Mesothelial cell of epicardium (in vitro differentiated cells): ENCODE results near the gene RHPN2. TPM values are rescaled to one million over a fixed set of nuclear protein-coding genes. Genes with fewer than 3 reads are reported as not detected.
A peak's percentile ranks its signal among the peaks of the same experiment; 100 is the strongest.
"Not testable (repeated sequence)": the region's sequence is repeated elsewhere in the genome, so short reads cannot be mapped to it uniquely, and the experiment has no call there.

Experiments used
- DNase-seq, 2 experiments: peaks; one replicate each; pipeline ENCODE4 v3.0.0; 2021; ENCODE audit warnings: low spot score in 2 of 2; ENCODE audit not compliant: unreplicated experiment in 2 of 2
- H3K27ac Mint-ChIP-seq: 2 replicates; pipeline ENCODE4 v1.8.0; 2021; ENCODE audit warnings: mixed read lengths
- H3K27me3 Mint-ChIP-seq: 2 replicates; pipeline ENCODE4 v1.8.0; 2021; ENCODE audit warnings: low read depth, mixed read lengths
- H3K36me3 Mint-ChIP-seq: 2 replicates; pipeline ENCODE4 v1.8.0; 2021; ENCODE audit warnings: mixed read lengths
- H3K4me1 Mint-ChIP-seq: 2 replicates; pipeline ENCODE4 v1.8.0; 2021; ENCODE audit warnings: mixed read lengths
- H3K4me3 Mint-ChIP-seq: 2 replicates; pipeline ENCODE4 v1.8.0; 2021; ENCODE audit warnings: mild to moderate bottlenecking, moderate library complexity, mixed read lengths
- H3K9me3 Mint-ChIP-seq: 2 replicates; pipeline ENCODE4 v1.8.0; 2021; ENCODE audit warnings: mixed read lengths
- total RNA-seq: library from RNA; stranded (reverse); gene quantifications from 3 replicates; pipeline ENCODE4 v1.2.1, GENCODE V29; 2021
- TF ChIP-seq, protein P1 (sequence below): fragments of 200-600 bp; sonication (generic); IDR thresholded peaks from one replicate; pipeline ENCODE4 v1.5.0; 2021; ENCODE audit warnings: antibody characterized with exemption; ENCODE audit not compliant: unreplicated experiment

Gene RHPN2
- total RNA-seq, 1 donor from 2014 or later, result 23.3 TPM

DNA sequence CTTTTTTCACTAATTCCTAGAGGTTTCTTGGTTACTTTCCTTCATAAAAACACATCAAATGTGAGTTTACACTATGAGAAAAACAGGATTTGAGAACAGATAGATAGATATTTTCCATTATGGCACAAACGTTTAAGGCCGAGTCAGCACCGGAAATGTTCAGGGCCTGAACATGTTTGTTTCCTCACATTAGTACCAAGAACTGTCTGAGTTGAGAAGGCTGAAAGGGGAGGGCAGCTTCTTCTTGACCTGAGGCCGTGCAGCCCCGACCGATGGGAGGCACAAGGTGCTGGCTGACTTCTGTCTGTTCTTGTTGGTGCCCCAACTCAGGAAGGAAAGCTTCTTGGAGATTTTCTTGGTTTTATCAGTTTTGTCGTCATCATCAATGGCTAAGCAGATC is 84.9 kb downstream of the RHPN2 start:
- not testable (repeated sequence) for H3K27me3 Mint-ChIP-seq, DNase-seq, H3K9me3 Mint-ChIP-seq, H3K4me3 Mint-ChIP-seq, H3K4me1 Mint-ChIP-seq, H3K27ac Mint-ChIP-seq
- peaks cover 15% of the 10 kb centered on the region for H3K36me3 Mint-ChIP-seq

DNA sequence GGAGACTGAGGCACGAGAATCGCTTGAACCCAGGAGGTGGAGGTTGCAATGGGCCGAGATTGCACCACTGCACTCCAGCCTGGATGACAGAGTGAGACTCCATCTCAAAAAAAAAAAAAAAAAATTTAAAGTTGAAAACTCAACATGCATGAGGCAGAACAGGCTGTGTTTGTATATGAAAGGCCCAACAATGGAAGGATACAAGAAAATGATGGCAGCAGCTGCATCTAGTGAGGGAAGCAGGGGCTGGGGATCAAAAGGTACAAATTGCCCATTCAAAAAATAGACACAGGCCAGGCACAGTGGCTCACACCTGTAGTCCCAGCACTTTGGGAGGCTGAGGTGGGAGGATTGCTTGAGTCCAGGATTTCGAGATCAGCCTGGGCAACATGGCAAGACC is 86.9 kb downstream of the RHPN2 start:
- not testable (repeated sequence) for H3K4me3 Mint-ChIP-seq, H3K4me1 Mint-ChIP-seq, DNase-seq, H3K27ac Mint-ChIP-seq, H3K9me3 Mint-ChIP-seq, H3K27me3 Mint-ChIP-seq
- peaks cover 13% of the 10 kb centered on the region for H3K36me3 Mint-ChIP-seq

DNA sequence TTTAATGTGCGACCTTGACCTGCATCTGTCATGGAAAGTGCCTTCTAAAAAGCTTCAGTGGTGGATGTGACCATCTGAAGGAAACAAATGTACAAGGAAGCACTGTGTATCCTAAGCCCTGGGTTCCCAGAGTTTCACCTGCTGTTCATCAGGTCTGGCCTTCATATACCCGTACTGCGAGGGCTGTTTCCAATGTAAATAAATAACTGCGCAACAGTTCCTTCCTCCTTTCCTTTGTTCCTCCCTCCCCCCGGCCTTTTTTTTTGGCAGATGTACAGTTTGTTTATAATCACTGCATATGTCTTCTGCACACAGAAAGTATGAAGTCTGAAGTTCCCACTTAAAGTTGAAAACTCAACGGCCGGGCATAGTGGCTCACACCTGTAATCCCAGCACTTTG is 87.4 kb downstream of the RHPN2 start:
- DNase-seq, result no peak
- Mint-ChIP-seq H3K36me3 (peaks cover 10% of the 10 kb centered on the region), H3K4me1 (peaks cover 1% of the 10 kb centered on the region), H3K27me3 (no peaks in the 10 kb centered on the region), H3K4me3 (no peak overlapping the region), H3K9me3 (no peaks in the 10 kb centered on the region), H3K27ac (no peak overlapping the region)
- TF ChIP-seq, protein P1, sequence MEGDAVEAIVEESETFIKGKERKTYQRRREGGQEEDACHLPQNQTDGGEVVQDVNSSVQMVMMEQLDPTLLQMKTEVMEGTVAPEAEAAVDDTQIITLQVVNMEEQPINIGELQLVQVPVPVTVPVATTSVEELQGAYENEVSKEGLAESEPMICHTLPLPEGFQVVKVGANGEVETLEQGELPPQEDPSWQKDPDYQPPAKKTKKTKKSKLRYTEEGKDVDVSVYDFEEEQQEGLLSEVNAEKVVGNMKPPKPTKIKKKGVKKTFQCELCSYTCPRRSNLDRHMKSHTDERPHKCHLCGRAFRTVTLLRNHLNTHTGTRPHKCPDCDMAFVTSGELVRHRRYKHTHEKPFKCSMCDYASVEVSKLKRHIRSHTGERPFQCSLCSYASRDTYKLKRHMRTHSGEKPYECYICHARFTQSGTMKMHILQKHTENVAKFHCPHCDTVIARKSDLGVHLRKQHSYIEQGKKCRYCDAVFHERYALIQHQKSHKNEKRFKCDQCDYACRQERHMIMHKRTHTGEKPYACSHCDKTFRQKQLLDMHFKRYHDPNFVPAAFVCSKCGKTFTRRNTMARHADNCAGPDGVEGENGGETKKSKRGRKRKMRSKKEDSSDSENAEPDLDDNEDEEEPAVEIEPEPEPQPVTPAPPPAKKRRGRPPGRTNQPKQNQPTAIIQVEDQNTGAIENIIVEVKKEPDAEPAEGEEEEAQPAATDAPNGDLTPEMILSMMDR, result no peak

DNA sequence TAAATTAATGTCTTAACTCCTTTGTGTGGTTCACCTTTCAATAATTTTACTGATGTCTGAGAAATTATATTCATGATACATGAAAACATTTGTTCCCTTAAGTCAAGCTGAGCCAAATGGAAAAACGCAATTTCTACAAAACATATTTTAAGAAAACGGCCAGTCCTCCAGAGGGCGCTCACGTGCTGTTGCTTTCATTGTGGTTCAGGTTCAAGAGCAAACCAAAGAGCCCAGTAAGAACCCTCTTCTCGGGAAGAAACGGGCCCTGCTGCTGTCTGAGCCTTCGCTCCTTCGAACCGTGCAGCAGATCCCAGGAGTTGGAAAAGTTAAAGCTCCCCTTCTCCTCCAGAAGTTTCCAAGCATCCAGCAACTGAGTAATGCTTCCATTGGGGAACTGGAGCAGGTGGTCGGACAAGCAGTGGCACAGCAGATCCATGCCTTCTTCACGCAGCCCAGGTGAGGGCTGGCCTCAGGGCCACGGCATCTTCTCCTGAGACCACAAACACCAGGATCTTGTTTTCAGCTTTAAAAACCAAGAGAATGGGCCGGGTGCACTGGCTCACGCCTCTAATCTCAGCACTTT is 88.4 kb downstream of the RHPN2 start:
- Mint-ChIP-seq H3K27ac (no peak overlapping the region), H3K4me1 (peaks cover 8% of the 10 kb centered on the region), H3K36me3 (peaks cover 10% of the 10 kb centered on the region), H3K4me3 (no peak overlapping the region), H3K27me3 (no peaks in the 10 kb centered on the region), H3K9me3 (no peaks in the 10 kb centered on the region)
- DNase-seq, result peak in 1 of 2 experiments; percentile 73
- TF ChIP-seq, protein P1, result peak; percentile 78

DNA sequence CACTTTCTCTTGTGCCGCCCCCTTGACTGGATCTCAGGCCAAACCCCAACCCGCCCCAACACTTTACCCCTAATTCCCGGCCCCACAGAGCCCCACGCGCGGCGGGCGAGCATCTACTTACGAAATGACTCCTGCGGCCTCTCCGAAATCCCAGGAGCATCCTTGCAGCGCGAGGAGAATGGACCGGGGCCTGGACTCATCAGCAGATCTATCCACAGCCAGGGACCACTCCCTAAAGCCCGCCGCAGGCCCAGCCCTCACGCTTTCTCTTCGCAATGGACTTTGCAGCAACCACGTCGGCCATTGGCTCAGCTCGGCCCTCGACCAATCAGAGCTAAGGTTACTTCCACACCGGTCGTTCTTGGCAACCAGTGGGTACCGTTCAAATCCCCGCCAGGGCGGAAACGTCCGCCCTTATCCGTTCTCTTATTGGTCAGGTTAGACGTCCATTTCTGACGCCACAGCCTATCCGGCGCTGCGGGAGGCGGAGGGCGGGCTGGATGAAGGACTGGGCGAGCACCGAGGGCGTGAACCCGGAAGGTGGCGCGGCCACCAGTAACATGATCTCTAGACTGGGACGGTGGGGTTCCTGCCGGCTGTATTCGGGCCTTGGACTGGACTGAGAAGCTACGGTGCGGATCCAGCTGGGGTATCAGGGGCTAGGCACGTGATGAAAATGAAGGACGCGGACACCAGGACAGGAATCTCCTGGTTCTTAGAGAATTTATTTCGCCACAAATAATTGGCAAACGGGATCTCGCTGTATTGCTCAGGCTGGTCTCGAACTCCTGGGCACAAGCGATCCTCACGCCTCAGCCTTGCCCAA is 92.8 kb downstream of the RHPN2 start, which contains the start of the genes CEP89 and FAAP24:
CEP89 (minus strand) TSS at position 244 of the 826 bp plus-strand sequence; CDS start at position 160, 84 bp downstream.
FAAP24 (plus strand) TSS at position 528 of the 826 bp plus-strand sequence. CDS start 955 bp downstream, outside the sequence.
- DNase-seq, result peak; percentile 93 to 99
- H3K9me3 Mint-ChIP-seq, result no peaks in the 10 kb centered on the region
- H3K27ac Mint-ChIP-seq, result peak within 1 kb of the TSS; percentile 96
- H3K4me1 Mint-ChIP-seq, result peaks cover 13% of the 10 kb centered on the region
- peak within 1 kb of the TSS; percentile 100 for H3K4me3 Mint-ChIP-seq
- H3K27me3 Mint-ChIP-seq, result no peaks in the 10 kb centered on the region
- TF ChIP-seq, protein P1, result no peak
- peaks cover 9% of the 10 kb centered on the region for H3K36me3 Mint-ChIP-seq

DNA sequence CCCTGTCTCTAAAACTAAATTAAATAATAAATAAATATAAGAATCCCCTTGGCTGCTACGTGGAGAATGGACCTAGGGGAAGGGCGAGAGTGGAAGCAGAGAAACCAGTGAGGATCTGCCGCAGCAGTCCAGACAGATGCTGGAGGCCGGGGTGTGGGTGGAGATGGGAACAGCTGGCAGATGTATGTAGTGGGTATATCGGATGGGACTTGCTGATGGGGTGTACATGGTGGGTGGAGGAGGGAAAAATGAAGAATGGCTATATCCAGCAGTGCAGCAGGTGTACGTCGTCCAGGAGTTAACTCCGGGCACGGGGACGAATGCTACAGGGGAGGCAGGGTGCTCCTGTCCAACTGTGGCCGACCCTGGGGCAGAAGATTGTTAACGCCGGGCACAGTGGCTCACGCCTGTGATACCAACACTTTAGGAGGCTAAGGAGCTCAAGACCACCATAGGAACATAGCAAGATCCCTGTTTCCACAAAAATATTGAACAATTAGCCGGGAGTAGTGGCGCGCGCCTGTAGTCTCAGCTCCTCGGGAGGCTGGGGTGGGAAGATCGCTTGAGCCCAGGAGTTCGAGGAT is 93.6 kb downstream of the RHPN2 start:
- no peak for DNase-seq
- no peaks in the 10 kb centered on the region for H3K9me3 Mint-ChIP-seq
- TF ChIP-seq, protein P1, result no peak
- H3K27me3 Mint-ChIP-seq, result no peaks in the 10 kb centered on the region
- peaks cover 13% of the 10 kb centered on the region for H3K4me1 Mint-ChIP-seq
- H3K27ac Mint-ChIP-seq, result peak overlapping the region; percentile 96
- peaks cover 9% of the 10 kb centered on the region for H3K36me3 Mint-ChIP-seq
- H3K4me3 Mint-ChIP-seq, result peak overlapping the region; percentile 100
